Measurements from ENCODE around the gene ADCY7. TPM values are rescaled to one million over a fixed set of nuclear protein-coding genes. Genes with fewer than 3 reads are reported as not detected.

ADCY7 gene
- total RNA-seq, 1 donor: 26.0 TPM

- no peak overlapping the region for H3K4me3 ChIP-seq (ENCODE audit: low read depth, low read length)
- no peak for TF ChIP-seq CTCF (IDR thresholded peaks at IDR 0.05; ENCODE audit: insufficient read depth, low read length)
- no peak for DNase-seq (ENCODE audit: low read depth)
Observed at GRCh38 chr16:50293041-50293783, 26.9 kb downstream of the ADCY7 start.

GRCh38 chr16:50293994-50294855, 27.9 kb downstream of the ADCY7 start:
- no peak overlapping the region for H3K4me3 ChIP-seq (ENCODE audit: low read depth, low read length)
- no peak for DNase-seq (ENCODE audit: low read depth)
- no peak for TF ChIP-seq CTCF (IDR thresholded peaks at IDR 0.05; ENCODE audit: insufficient read depth, low read length)

GRCh38 chr16:50294955-50295354, 28.6 kb downstream of the ADCY7 start:
- no peak for DNase-seq (ENCODE audit: low read depth)
- TF ChIP-seq CTCF (IDR thresholded peaks at IDR 0.05; ENCODE audit: insufficient read depth, low read length): no peak
- H3K4me3 ChIP-seq (ENCODE audit: low read depth, low read length): no peak overlapping the region

- TF ChIP-seq CTCF (IDR thresholded peaks at IDR 0.05; ENCODE audit: insufficient read depth, low read length): no peak
Observed at GRCh38 chr16:50295541-50296132, 29.3 kb downstream of the ADCY7 start.

GRCh38 chr16:50296807-50297206, 30.5 kb downstream of the ADCY7 start:
- TF ChIP-seq CTCF (IDR thresholded peaks at IDR 0.05; ENCODE audit: insufficient read depth, low read length): no peak
- no peak overlapping the region for H3K4me3 ChIP-seq (ENCODE audit: low read depth, low read length)
- DNase-seq (ENCODE audit: low read depth): no peak

More at GRCh38 chr16:50295541-50296132, 29.3 kb downstream of the ADCY7 start:
- H3K4me3 ChIP-seq (ENCODE audit: low read depth, low read length): no peak overlapping the region
- DNase-seq (ENCODE audit: low read depth): no peak

GRCh38 chr16:50297301-50298074, 31.1 kb downstream of the ADCY7 start:
- no peak for DNase-seq (ENCODE audit: low read depth)
- TF ChIP-seq CTCF (IDR thresholded peaks at IDR 0.05; ENCODE audit: insufficient read depth, low read length): no peak
- H3K4me3 ChIP-seq (ENCODE audit: low read depth, low read length): no peak overlapping the region
